CD4-positive, alpha-beta T cell treated with Interleukin-17A for 4 hours (primary cell): Measurements from ENCODE around the gene FGF8.
"Not testable (repeated sequence)": the region's sequence is repeated elsewhere in the genome, so short reads cannot be mapped to it uniquely, and the experiment has no call there.

ENCODE experiments used
- DNase-seq: peaks from one replicate; pipeline ENCODE4 v3.0.0-alpha.2; 2020; ENCODE audit warnings: mixed read lengths

The FGF8 gene, protein sequence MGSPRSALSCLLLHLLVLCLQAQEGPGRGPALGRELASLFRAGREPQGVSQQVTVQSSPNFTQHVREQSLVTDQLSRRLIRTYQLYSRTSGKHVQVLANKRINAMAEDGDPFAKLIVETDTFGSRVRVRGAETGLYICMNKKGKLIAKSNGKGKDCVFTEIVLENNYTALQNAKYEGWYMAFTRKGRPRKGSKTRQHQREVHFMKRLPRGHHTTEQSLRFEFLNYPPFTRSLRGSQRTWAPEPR

GRCh38 chr10:101775273-101776160, at the start of gene FGF8:
Gene FGF8 (minus strand): TSS chr10:101776114. CDS start chr10:101775900, 214 bp downstream.
- DNase-seq = no peak

- DNase-seq = no peak
These were observed 48.8 kb upstream of the FGF8 start for GRCh38 chr10:101824736-101825135.

DNA sequence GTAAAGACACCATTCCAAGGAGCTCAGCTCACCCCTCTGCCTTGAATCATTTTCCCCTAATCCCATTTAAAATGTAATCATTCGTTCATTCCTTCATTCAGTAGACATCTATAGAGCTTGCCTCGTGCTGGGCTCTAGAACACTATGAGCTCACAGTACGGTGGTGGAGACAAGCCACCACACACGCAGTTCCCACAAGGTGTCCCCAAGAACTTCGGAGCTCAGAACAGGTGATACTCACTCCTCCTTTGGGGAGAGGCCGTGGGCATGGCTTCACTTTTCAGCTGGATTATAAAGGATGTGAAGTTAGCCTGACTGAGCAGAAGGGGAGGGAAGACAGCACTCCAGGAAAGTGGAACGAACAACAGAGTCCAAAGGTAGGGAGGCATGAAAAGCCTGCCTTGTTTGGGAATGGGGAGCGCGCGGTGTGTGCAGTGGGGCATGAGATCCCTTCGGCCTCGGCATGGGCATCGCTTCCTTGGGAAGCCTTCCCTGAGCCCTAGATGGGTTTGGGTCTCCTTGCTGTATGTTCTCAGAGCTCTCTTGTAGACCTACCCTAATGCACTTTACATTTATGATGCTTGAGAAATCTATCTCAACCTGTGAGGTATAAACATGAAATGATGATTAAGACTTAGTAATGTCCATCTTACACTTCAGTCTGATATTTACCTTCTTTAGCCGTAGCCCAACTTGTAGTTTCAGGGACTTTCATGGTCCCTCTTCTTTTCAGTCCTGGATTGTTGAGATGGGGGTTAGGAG, 43.1 kb upstream of the FGF8 start:
- no peak for DNase-seq

- DNase-seq = peak; percentile 98
These were observed 42.4 kb upstream of the FGF8 start, which contains the start of gene OGA for GRCh38 chr10:101818119-101818871. Gene OGA (minus strand): TSS chr10:101818444. CDS start chr10:101818022, 422 bp downstream.

GRCh38 chr10:101817337-101818118, 41.6 kb upstream of the FGF8 start:
- peak; percentile 49 for DNase-seq

- no peak for DNase-seq
These were observed 41.0 kb upstream of the FGF8 start for GRCh38 chr10:101816913-101817336.

- DNase-seq = no peak
These were observed 40.5 kb upstream of the FGF8 start for GRCh38 chr10:101816376-101816775.

DNA sequence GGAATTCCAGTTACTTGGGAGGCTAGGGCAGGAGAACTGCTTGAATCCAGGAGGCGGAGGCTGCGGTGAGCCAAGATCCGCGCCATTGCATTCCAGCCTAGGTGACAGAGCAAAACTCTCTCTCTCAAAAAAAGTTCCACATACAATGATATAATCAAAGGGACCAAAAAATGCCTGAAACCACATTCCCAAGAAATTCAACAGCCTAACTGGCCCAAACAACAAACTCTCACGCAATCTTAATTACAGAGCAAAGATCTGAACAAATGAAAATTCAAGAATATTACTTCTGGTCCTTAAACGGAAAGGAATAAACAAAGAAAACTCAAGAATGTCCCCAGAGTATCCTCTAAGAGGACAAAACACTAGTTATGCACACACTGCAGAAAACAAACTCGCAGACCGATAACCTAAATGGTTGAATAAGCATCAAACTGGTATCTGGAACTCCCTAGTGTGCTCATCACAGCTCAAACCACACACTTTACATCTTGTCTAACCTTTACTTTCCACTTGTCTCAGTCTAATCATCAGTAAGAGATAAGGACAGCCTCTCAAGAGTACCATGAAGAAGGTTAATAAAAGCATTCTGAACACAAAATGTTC, 38.7 kb upstream of the FGF8 start:
- no peak for DNase-seq

GRCh38 chr10:101812606-101813005, 36.7 kb upstream of the FGF8 start:
- DNase-seq = no peak

DNA sequence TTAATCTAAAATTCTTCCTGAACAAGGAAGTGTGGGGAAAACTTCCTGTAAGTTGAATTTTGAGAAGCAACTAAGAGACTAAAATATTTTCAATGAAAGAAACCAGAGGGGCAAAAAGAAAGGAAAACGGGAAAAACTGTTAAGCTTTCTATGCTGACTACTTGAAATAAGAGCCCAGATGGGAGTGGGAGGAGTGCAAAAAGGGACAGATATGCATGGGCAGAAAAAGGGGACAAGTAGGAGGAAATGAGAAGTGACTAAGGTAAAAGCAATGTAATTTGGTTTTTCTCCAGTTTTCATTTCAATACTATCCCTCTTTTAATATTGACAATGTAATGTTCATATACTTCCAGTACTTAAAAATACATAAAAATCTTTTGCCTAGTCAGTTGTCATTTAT, 31.2 kb upstream of the FGF8 start:
- no peak for DNase-seq

DNA sequence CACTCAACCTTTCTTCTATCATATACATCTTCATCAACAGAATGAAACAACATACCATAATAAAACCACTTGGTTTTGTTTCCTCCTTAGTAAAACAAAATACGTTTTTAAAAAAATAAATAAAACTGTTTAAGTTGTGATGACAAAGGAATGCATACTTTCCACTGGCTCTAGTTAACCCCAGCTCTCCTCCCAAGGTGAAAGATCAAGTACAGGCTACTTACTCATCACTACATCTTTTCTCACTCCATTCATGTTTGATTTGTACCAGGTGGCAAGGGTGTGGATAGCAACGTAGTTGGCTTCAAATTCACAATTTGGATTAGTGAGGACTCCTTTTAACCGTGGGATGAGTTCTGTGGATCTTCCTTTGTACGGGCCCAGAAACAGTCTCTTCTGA, 27.6 kb upstream of the FGF8 start:
- no peak for DNase-seq

GRCh38 chr10:101797403-101798059, 21.6 kb upstream of the FGF8 start:
- no peak for DNase-seq

DNA sequence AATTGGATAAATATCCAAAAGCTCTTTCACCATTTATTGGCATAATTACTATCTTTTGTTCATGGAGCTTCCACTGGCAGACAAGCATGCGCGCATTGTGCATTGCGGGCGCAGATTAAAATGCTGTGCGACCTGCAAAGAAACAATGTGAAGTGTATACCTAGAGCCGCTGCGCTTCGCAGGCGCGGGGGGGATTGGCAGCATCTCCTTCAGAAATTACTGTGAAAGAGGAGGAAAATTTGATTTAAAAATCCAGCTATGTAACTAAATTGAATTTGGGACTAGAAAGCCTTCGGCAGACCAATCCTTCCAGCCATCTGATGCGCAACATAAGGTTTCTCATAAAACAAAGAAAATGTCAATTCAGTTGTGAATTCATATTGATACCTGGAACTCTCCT, 17.6 kb upstream of the FGF8 start:
- DNase-seq = no peak

GRCh38 chr10:101789686-101790085, 13.8 kb upstream of the FGF8 start:
- DNase-seq = no peak

- DNase-seq = not testable (repeated sequence)
These were observed 13.3 kb upstream of the FGF8 start for GRCh38 chr10:101789231-101789630.

DNA sequence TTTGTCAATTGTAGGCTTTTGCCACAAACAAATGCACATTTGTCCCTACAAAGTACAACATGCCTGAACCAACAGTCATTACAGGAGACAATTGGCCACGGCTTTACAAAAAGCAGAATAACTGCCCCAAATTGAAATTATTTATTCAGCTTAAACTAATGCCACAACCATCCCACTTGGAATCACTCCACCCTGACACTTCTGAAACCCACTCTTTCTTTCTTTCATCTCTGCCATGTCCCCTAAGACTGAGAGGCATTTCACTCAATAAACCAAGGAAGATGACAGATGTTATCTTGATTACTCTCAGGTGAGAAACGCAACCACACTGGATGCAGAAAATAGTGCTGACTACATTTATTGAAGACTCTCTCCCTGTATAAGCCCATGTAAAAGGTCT, 9.9 kb upstream of the FGF8 start:
- no peak for DNase-seq

DNA sequence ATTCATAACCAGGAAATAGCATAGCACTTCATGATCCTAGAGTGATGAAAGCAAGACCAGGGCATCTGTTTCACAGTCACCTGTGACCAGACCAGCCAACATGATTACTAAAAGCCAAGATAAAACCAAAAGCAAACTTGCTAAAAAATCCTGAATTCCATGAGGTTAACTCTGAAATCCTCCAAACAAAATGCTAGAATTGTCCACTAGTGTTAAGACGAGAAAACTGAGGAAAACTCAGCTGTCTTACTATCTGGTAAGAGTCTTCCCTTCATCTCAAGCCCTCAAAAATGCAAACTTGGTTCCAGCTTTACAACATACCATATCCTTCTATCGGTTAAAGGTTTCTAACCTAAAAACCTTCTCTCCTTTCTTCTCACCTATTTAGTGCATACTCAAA, 8.6 kb upstream of the FGF8 start:
- no peak for DNase-seq

- DNase-seq = no peak
These were observed 7.8 kb upstream of the FGF8 start for GRCh38 chr10:101783736-101784118.

GRCh38 chr10:101782811-101783735, 7.2 kb upstream of the FGF8 start, which contains the start of gene NPM3:
Gene NPM3 (minus strand): TSS chr10:101783446. CDS start chr10:101783390, 56 bp downstream.
- DNase-seq = peak; percentile 85
